T-helper 1 cell treated with Interleukin-12 subunit alpha and Interleukin-12 subunit beta and Interleukin-4 antibody, amounts not matched to agents 30 μg/mL and 1 μg/mL, for 36 hours (primary cell): Measurements from ENCODE around the gene ABCB11.

Source experiments
- H3K27ac Mint-ChIP-seq: one replicate; pipeline ENCODE4 v1.8.0; 2021; ENCODE audit warnings: mild to moderate bottlenecking, mixed read lengths
- H3K27me3 Mint-ChIP-seq: one replicate; pipeline ENCODE4 v1.8.0; 2021; ENCODE audit warnings: low read depth, mixed read lengths
- H3K36me3 Mint-ChIP-seq: one replicate; pipeline ENCODE4 v1.8.0; 2021; ENCODE audit warnings: low read depth, mixed read lengths
- H3K4me1 Mint-ChIP-seq: one replicate; pipeline ENCODE4 v1.8.0; 2021; ENCODE audit warnings: low read depth, mixed read lengths
- H3K4me3 Mint-ChIP-seq: one replicate; pipeline ENCODE4 v1.8.0; 2021; ENCODE audit warnings: mild to moderate bottlenecking, moderate library complexity, mixed read lengths
- H3K9me3 Mint-ChIP-seq: one replicate; pipeline ENCODE4 v1.8.0; 2021; ENCODE audit warnings: mixed read lengths

The ABCB11 gene

GRCh38 chr2:168986398-168986943 lies 44.7 kb downstream of the ABCB11 start:
- no peaks in the 10 kb centered on the region for H3K9me3 Mint-ChIP-seq
- H3K27me3 Mint-ChIP-seq = peaks cover 15% of the 10 kb centered on the region
- no peaks in the 10 kb centered on the region for H3K36me3 Mint-ChIP-seq
- no peak overlapping the region for H3K4me3 Mint-ChIP-seq
- no peak overlapping the region for H3K27ac Mint-ChIP-seq
- no peaks in the 10 kb centered on the region for H3K4me1 Mint-ChIP-seq

- no peaks in the 10 kb centered on the region for H3K4me1 Mint-ChIP-seq
- no peak overlapping the region for H3K27ac Mint-ChIP-seq
These were observed 49.5 kb downstream of the ABCB11 start for GRCh38 chr2:168981651-168982050.

GRCh38 chr2:168978461-168978861 lies 52.7 kb downstream of the ABCB11 start:
- no peak overlapping the region for H3K4me3 Mint-ChIP-seq
- no peaks in the 10 kb centered on the region for H3K4me1 Mint-ChIP-seq
- H3K36me3 Mint-ChIP-seq = no peaks in the 10 kb centered on the region
- no peaks in the 10 kb centered on the region for H3K9me3 Mint-ChIP-seq
- H3K27me3 Mint-ChIP-seq = peaks cover under 1% of the 10 kb centered on the region
- no peak overlapping the region for H3K27ac Mint-ChIP-seq

More at GRCh38 chr2:168981651-168982050, 49.5 kb downstream of the ABCB11 start:
- Mint-ChIP-seq H3K9me3 (no peaks in the 10 kb centered on the region), H3K27me3 (peaks cover 9% of the 10 kb centered on the region), H3K36me3 (no peaks in the 10 kb centered on the region), H3K4me3 (no peak overlapping the region)

- Mint-ChIP-seq H3K4me1 (no peaks in the 10 kb centered on the region), H3K9me3 (no peaks in the 10 kb centered on the region), H3K27ac (no peak overlapping the region), H3K27me3 (no peaks in the 10 kb centered on the region), H3K36me3 (no peaks in the 10 kb centered on the region), H3K4me3 (no peak overlapping the region)
These were observed 53.5 kb downstream of the ABCB11 start for GRCh38 chr2:168977608-168978007.

GRCh38 chr2:168976034-168976654 lies 55.0 kb downstream of the ABCB11 start:
- H3K36me3 Mint-ChIP-seq = no peaks in the 10 kb centered on the region
- H3K4me3 Mint-ChIP-seq = no peak overlapping the region
- no peaks in the 10 kb centered on the region for H3K9me3 Mint-ChIP-seq
- H3K27ac Mint-ChIP-seq = no peak overlapping the region
- no peaks in the 10 kb centered on the region for H3K4me1 Mint-ChIP-seq
- no peaks in the 10 kb centered on the region for H3K27me3 Mint-ChIP-seq

GRCh38 chr2:168974428-168974827 lies 56.7 kb downstream of the ABCB11 start:
- no peak overlapping the region for H3K27ac Mint-ChIP-seq
- no peaks in the 10 kb centered on the region for H3K36me3 Mint-ChIP-seq
- H3K27me3 Mint-ChIP-seq = peaks cover 9% of the 10 kb centered on the region
- H3K4me3 Mint-ChIP-seq = no peak overlapping the region
- H3K9me3 Mint-ChIP-seq = no peaks in the 10 kb centered on the region
- no peaks in the 10 kb centered on the region for H3K4me1 Mint-ChIP-seq

- H3K4me3 Mint-ChIP-seq = no peak overlapping the region
- peaks cover 13% of the 10 kb centered on the region for H3K27me3 Mint-ChIP-seq
- H3K27ac Mint-ChIP-seq = no peak overlapping the region
- no peaks in the 10 kb centered on the region for H3K36me3 Mint-ChIP-seq
- no peaks in the 10 kb centered on the region for H3K9me3 Mint-ChIP-seq
- H3K4me1 Mint-ChIP-seq = no peaks in the 10 kb centered on the region
These were observed 59.9 kb downstream of the ABCB11 start for GRCh38 chr2:168971261-168971660.

- Mint-ChIP-seq H3K27ac (no peak overlapping the region), H3K27me3 (peaks cover 13% of the 10 kb centered on the region), H3K4me3 (no peak overlapping the region), H3K9me3 (no peaks in the 10 kb centered on the region), H3K36me3 (no peaks in the 10 kb centered on the region), H3K4me1 (peaks cover 1% of the 10 kb centered on the region)
These were observed 60.4 kb downstream of the ABCB11 start for GRCh38 chr2:168970711-168971233.

- peaks cover 3% of the 10 kb centered on the region for H3K4me1 Mint-ChIP-seq
These were observed 61.3 kb downstream of the ABCB11 start for GRCh38 chr2:168969865-168970264.

GRCh38 chr2:168968342-168968741 lies 62.8 kb downstream of the ABCB11 start:
- peaks cover 13% of the 10 kb centered on the region for H3K27me3 Mint-ChIP-seq
- H3K4me1 Mint-ChIP-seq = peaks cover 8% of the 10 kb centered on the region
- H3K4me3 Mint-ChIP-seq = no peak overlapping the region
- H3K27ac Mint-ChIP-seq = no peak overlapping the region
- H3K9me3 Mint-ChIP-seq = no peaks in the 10 kb centered on the region
- no peaks in the 10 kb centered on the region for H3K36me3 Mint-ChIP-seq

More at GRCh38 chr2:168969865-168970264, 61.3 kb downstream of the ABCB11 start:
- H3K27ac Mint-ChIP-seq = no peak overlapping the region
- H3K36me3 Mint-ChIP-seq = no peaks in the 10 kb centered on the region
- no peaks in the 10 kb centered on the region for H3K9me3 Mint-ChIP-seq
- H3K27me3 Mint-ChIP-seq = peaks cover 13% of the 10 kb centered on the region
- no peak overlapping the region for H3K4me3 Mint-ChIP-seq

- no peaks in the 10 kb centered on the region for H3K36me3 Mint-ChIP-seq
- H3K27ac Mint-ChIP-seq = no peak overlapping the region
- H3K9me3 Mint-ChIP-seq = no peaks in the 10 kb centered on the region
- H3K4me1 Mint-ChIP-seq = peaks cover 10% of the 10 kb centered on the region
- no peak overlapping the region for H3K4me3 Mint-ChIP-seq
- H3K27me3 Mint-ChIP-seq = peaks cover 3% of the 10 kb centered on the region
These were observed 66.8 kb downstream of the ABCB11 start for GRCh38 chr2:168964251-168964807.

- Mint-ChIP-seq H3K4me3 (no peak overlapping the region), H3K27ac (no peak overlapping the region), H3K36me3 (no peaks in the 10 kb centered on the region), H3K9me3 (no peaks in the 10 kb centered on the region), H3K27me3 (peaks cover 3% of the 10 kb centered on the region), H3K4me1 (peaks cover 10% of the 10 kb centered on the region)
These were observed 68.5 kb downstream of the ABCB11 start for GRCh38 chr2:168962636-168963035.

GRCh38 chr2:168961450-168962229 lies 69.5 kb downstream of the ABCB11 start:
- Mint-ChIP-seq H3K36me3 (no peaks in the 10 kb centered on the region), H3K4me1 (peaks cover 10% of the 10 kb centered on the region), H3K9me3 (no peaks in the 10 kb centered on the region), H3K27me3 (peaks cover 11% of the 10 kb centered on the region), H3K27ac (no peak overlapping the region), H3K4me3 (no peak overlapping the region)

GRCh38 chr2:168956392-168956791 lies 74.7 kb downstream of the ABCB11 start:
- Mint-ChIP-seq H3K9me3 (peaks cover 9% of the 10 kb centered on the region), H3K4me3 (no peak overlapping the region), H3K27me3 (peaks cover 54% of the 10 kb centered on the region), H3K27ac (no peak overlapping the region), H3K4me1 (no peaks in the 10 kb centered on the region), H3K36me3 (no peaks in the 10 kb centered on the region)
